NCI-H748 (cell line): ENCODE data around the gene GPM6B.
"Not testable (repeated sequence)": the region's sequence is repeated elsewhere in the genome, so short reads cannot be mapped to it uniquely, and the experiment has no call there.

Source experiments
- DNase-seq: peaks from one replicate; lab custom pipeline; 2025; ENCODE audit not compliant: unreplicated experiment; lab: John Stamatoyannopoulos, UW

Gene GPM6B

DNA sequence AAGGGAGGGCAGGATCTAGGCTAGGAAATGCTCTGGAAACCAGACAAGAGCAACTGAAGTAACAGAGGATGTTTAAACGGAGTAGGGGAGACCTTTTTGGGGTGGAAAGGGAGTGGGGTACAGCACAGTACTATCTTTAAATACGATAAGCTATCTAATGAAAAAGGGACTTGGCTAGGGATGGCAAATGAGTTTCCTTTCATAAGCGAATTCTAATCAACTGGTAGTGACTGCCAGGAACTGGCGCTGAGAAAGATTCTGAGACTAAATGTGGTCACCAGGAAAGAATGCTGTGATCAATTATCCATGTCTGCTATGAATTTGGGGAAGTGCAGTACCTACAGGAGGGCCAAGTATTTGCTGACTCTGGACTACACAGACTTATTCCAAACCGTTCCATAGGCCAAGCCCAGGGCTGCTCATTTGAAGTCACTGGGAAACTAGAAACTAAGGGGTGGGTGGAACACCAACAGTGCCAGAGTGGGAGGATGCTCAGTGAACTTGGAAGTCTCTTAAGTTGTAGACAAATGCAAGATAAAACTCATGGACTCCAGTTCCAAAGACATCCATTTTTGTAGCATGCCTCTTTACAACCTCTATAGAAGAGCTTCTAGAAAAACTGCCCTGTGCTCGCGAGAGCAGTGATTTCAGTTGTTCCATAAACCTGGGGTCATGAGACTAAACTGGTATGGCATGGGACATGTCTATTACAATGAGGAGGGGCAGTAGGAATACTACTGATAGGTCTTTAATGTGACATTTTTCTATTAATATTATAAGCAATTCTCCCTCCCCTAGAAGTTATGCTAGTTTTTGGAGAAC, 84.4 kb downstream of the GPM6B start:
- no peak for DNase-seq

DNA sequence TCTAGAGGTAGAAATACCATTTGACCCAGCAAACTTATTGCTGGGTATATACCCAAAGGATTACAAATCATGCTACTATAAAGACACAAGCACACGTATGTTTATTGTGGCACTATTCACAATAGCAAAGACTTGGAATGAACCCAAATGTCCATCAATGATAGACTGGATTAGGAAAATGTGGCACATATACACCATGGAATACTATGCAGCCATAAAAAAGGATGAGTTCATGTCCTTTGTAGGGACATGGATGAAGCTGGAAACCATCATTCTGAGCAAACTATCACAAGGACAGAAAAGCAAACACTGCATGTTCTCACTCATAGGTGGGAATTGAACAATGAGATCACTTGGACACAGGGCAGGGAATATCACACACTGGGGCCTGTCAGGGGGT, 86.4 kb downstream of the GPM6B start:
- not testable (repeated sequence) for DNase-seq

DNA sequence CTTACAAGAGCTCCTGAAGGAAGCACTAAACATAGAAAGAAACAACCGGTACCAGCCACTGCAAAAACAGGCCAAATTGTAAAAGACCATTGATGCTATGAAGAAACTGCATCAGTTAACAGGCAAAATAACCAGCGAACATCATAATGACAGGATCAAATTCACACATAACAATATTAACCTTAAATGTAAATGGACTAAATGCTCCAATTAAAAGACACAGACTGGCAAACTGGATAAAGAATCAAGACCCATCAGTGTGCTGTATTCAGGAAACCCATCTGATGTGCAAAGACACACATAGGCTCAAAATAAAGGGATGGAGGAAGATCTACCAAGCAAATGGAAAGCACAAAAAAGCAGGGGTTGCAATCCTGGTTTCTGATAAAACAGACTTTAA, 90.3 kb downstream of the GPM6B start:
- not testable (repeated sequence) for DNase-seq

DNA sequence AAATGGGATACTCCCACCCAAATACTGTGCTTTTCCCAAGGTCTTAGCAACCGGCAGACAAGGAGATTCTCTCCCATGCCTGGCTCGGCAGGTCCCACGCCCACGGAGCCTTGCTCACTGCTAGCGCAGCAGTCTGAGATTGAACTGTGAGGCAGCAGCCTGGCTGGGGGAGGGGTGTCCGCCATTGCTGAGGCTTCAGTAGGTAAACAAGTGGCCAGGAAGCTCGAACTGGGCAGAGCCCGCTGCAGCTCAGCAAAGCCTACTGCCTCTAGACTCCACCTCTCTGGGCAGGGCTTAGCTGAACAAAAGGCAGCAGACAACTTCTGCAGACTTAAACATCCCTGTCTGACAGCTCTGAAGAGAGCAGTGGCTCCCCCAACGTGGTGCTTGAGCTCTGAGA, 92.0 kb downstream of the GPM6B start:
- not testable (repeated sequence) for DNase-seq

DNA sequence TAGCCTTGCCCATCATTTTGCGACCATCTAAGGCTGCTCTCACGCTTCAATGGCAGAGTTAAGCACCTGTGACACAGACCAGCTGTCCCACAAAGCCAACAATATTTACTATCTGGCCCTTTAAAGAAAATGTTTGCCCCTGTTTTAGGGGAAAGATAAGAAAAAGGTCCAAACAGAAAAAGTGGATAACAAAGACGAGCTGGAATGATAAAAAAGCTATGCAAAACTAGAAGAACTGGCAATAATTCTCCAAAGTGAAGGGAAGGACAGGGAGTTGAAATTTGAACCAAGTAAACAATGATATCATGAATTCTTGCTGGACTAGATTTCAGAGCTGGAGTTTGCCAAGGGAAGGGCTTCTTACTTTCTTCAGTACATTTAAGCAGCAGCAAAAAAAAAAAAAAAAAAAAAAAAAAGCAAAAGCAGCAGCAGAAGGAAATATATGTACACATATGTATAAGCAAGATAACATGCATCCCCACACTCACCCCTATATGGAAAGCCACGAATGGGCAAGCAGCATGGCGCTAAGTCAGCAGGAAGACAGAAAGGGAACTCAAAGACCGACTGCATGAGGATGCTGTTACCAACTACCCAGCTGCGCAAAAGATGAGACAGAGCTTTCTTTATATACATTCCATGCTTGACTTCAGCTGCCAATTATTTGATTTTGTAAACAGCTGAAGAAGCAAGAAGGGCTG, 94.9 kb downstream of the GPM6B start:
- DNase-seq: no peak

DNA sequence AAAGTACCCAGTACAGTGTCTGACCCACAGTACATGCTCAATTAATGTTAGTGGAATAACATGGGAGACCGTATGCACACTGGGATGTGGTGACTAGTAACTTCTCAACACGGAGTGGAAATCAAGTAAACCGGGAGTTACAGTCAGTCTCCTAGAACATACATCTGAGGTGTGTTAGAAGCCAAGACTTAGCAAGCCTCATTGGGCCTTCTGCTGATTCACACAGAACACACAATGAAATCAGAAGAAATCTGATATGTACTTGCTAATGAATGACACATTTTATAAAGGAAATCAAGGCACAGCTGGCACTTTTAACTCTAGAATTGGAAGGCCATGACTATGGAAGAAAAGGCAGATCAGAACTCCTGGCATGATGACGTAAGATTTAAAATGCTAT, 95.5 kb downstream of the GPM6B start:
- DNase-seq: no peak
